Measurements from ENCODE around the gene ASNSD1. TPM values are rescaled to one million over a fixed set of nuclear protein-coding genes. Genes with fewer than 3 reads are reported as not detected.

The ASNSD1 gene
- total RNA-seq, 1 experiment from 2014 or later, result 41.4 TPM

DNA sequence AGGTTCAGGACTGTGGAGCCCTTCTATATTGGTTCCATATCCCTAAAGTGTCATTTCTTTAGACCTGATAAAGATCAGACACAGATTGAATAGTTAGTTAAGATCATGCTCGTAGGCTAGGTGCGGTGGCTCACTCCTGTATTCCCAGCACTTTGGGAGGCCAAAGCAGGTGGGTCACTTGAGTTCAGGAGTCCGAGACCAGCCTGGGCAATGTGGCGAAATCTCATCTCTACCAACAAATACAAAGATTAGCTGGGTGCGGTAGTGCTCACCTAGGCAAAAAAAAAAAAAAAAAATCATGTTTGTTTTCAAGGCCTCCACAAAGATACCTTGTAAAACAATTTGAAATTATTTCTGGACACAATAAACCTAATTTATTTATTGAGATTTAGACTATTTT is 8.7 kb downstream of the ASNSD1 start:
- Mint-ChIP-seq H3K4me1 (ENCODE audit: insufficient read depth, unreplicated experiment) (no peaks in the 10 kb centered on the region), H3K27ac (ENCODE audit: low read depth, unreplicated experiment) (no peak overlapping the region), H3K27me3 (ENCODE audit: insufficient read depth, unreplicated experiment) (no peaks in the 10 kb centered on the region), H3K9me3 (ENCODE audit: unreplicated experiment) (no peaks in the 10 kb centered on the region), H3K4me3 (ENCODE audit: unreplicated experiment) (no peak overlapping the region), H3K36me3 (ENCODE audit: insufficient read depth, unreplicated experiment) (peaks cover 61% of the 10 kb centered on the region)
- DNase-seq (ENCODE audit: unreplicated experiment), result no peak
- POLR2A ChIA-PET, result no interaction called here
- CTCF ChIA-PET, result interaction anchor here (0.6 to 7.7 kb wide), 3 partner anchors 8 to 96 kb away, joined by 3 to 123 read pairs (median 3); partner anchors contain the start of gene ASNSD1
- TF ChIP-seq, protein P1, sequence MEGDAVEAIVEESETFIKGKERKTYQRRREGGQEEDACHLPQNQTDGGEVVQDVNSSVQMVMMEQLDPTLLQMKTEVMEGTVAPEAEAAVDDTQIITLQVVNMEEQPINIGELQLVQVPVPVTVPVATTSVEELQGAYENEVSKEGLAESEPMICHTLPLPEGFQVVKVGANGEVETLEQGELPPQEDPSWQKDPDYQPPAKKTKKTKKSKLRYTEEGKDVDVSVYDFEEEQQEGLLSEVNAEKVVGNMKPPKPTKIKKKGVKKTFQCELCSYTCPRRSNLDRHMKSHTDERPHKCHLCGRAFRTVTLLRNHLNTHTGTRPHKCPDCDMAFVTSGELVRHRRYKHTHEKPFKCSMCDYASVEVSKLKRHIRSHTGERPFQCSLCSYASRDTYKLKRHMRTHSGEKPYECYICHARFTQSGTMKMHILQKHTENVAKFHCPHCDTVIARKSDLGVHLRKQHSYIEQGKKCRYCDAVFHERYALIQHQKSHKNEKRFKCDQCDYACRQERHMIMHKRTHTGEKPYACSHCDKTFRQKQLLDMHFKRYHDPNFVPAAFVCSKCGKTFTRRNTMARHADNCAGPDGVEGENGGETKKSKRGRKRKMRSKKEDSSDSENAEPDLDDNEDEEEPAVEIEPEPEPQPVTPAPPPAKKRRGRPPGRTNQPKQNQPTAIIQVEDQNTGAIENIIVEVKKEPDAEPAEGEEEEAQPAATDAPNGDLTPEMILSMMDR (IDR thresholded peaks at IDR 0.05; ENCODE audit: unreplicated experiment), result no peak
- no TSS peak for BruUV-seq (replicated peaks)
- intact Hi-C loops (cut with micrococcal nuclease), result no loop called here

DNA sequence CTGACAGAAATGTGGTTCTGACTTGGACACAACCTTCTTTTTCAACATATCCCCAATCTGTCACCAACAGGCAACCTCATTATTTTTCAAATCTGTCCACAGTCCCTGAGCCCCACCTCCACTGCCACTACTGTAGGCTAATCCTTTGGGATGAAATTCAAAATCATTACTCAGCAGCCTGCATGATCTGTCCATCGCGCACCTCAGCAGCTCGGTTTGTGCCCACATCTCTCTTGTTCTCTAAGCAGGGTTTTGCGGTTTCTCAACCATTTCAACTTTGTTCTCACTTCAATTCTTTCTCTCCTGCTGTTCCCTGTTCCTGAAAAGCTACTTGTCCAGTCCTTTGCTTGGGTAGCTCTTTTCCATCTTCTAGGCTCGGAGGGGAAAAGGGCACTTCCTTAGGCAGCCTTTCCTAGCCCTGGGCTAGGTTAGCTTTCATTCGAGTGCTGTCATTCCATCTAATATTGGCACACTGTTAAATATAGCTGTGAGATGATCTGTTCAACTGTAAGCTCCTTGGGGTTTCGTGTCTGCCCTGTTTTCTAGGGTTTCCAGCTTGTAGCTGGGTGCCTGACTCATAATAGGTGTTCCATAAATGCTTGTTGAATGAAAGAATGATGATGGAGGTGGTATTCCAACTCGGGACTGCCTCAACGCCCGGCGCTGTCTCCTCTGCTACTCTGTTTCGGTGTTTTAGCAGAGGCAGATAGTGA is 12.6 kb downstream of the ASNSD1 start:
- H3K36me3 Mint-ChIP-seq (ENCODE audit: insufficient read depth, unreplicated experiment), result peaks cover 51% of the 10 kb centered on the region
- H3K27me3 Mint-ChIP-seq (ENCODE audit: insufficient read depth, unreplicated experiment), result no peaks in the 10 kb centered on the region
- peaks cover 5% of the 10 kb centered on the region for H3K9me3 Mint-ChIP-seq (ENCODE audit: unreplicated experiment)
- TF ChIP-seq, protein P1 (IDR thresholded peaks at IDR 0.05; ENCODE audit: unreplicated experiment), result no peak
- CTCF ChIA-PET, result interaction anchor here (0.5 to 7.7 kb wide), 18 partner anchors 10 to 700 kb away, joined by 3 to 123 read pairs (median 4); partner anchors contain the start of gene ASNSD1
- intact Hi-C loops (cut with micrococcal nuclease), result loop anchor here (1.0 to 2.0 kb wide), 2 partner anchors 25 to 89 kb away; no protein-coding TSS in a partner anchor
- H3K27ac Mint-ChIP-seq (ENCODE audit: low read depth, unreplicated experiment), result peak overlapping the region; percentile 95
- H3K4me1 Mint-ChIP-seq (ENCODE audit: insufficient read depth, unreplicated experiment), result peaks cover 5% of the 10 kb centered on the region
- H3K4me3 Mint-ChIP-seq (ENCODE audit: unreplicated experiment), result peak overlapping the region; percentile 86
- POLR2A ChIA-PET, result interaction anchor here (0.6 to 4.4 kb wide), 6 partner anchors 10 to 1209 kb away, joined by 3 to 59 read pairs (median 4); partner anchors contain the start of genes ASNSD1 and OSGEPL1
- no TSS peak for BruUV-seq (replicated peaks)
- DNase-seq (ENCODE audit: unreplicated experiment), result no peak

DNA sequence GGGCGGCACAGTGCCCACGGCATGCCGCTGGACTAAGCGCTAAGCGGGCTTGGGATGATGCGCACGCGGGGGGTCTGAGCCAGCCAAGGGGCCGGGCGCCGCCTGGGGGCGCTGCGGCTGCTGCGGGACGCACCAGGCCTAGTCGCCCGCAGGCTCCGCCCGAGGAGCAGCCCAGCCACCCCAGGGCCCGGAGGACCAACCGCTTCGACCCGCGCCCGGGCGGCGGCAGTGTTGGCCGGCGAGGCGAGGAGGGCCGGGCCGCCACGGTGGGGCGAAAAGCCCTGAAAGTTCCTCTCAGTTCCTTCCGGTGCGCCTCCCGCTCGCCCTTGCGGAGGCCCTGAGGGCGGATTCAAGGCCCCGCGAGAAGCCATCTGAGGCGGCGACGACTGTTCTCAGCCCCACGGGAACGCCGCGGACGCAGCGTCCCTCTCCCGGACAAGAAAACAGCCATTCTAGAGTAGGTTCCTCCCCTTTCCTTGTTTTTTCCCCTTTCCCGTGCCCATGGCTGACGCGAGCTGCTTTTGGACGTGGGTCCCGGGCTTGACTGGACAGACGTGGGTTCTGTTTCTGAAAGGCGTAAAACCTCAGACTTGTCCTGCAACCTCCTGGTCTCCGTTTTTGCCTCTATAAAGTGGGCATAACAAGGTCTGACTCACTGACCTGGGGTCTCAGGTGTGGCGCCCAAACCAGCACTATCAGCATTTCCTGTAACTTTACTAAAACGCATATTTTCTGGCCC is 13.3 kb downstream of the ASNSD1 start, which contains the start of gene ANKAR:
Gene ANKAR, plus strand, starts transcription at position 297 of the 739 bp plus-strand sequence. CDS start 1,821 bp downstream, outside the sequence.
- Mint-ChIP-seq H3K4me3 (ENCODE audit: unreplicated experiment) (peak within 1 kb of the TSS; percentile 86), H3K27me3 (ENCODE audit: insufficient read depth, unreplicated experiment) (no peaks in the 10 kb centered on the region), H3K27ac (ENCODE audit: low read depth, unreplicated experiment) (peak within 1 kb of the TSS; percentile 95), H3K4me1 (ENCODE audit: insufficient read depth, unreplicated experiment) (peaks cover 5% of the 10 kb centered on the region), H3K9me3 (ENCODE audit: unreplicated experiment) (peaks cover 12% of the 10 kb centered on the region), H3K36me3 (ENCODE audit: insufficient read depth, unreplicated experiment) (peaks cover 47% of the 10 kb centered on the region)
- TF ChIP-seq, protein P1 (IDR thresholded peaks at IDR 0.05; ENCODE audit: unreplicated experiment), result peak; percentile 75
- ChIA-PET CTCF (interaction anchor here (0.5 to 7.7 kb wide), 17 partner anchors 8 to 699 kb away, joined by 3 to 123 read pairs (median 6); partner anchors contain the start of gene ASNSD1), POLR2A (interaction anchor here (0.6 to 4.4 kb wide), 7 partner anchors 9 to 111 kb away, joined by 3 to 59 read pairs (median 4); partner anchors contain the start of genes ASNSD1 and OSGEPL1)
- DNase-seq (ENCODE audit: unreplicated experiment), result peak; percentile 62
- intact Hi-C loops (cut with micrococcal nuclease), result loop anchor here (1.0 to 2.0 kb wide), 2 partner anchors 24 to 89 kb away; no protein-coding TSS in a partner anchor
- BruUV-seq (replicated peaks), result TSS peak; percentile 44

All from MCF 10A (cell line).